ENCODE results near the gene CUTA. TPM values are rescaled to one million over a fixed set of nuclear protein-coding genes. Genes with fewer than 3 reads are reported as not detected.

CUTA gene
- polyA plus RNA-seq, 1 donor from 2014 or later = 343 TPM

GRCh38 chr6:33418690-33419291, 884 bp upstream of the CUTA start:
- TF ChIP-seq SMC3 (conservative IDR thresholded peaks at IDR 0.05; ENCODE audit: poor library complexity) = no peak
- TF ChIP-seq TAF1 (IDR thresholded peaks at IDR 0.05; ENCODE audit: low read depth) = no peak
- TF ChIP-seq EP300 (conservative IDR thresholded peaks at IDR 0.05; ENCODE audit: poor library complexity, severe bottlenecking) = no peak
- TF ChIP-seq REST (IDR thresholded peaks at IDR 0.05; ENCODE audit: borderline replicate concordance) = no peak
- TF ChIP-seq EZH2 (IDR thresholded peaks at IDR 0.05; ENCODE audit: borderline replicate concordance, insufficient read depth, low read length, poor library complexity, severe bottlenecking) = no peak
- no peak for TF ChIP-seq RAD21 (conservative IDR thresholded peaks at IDR 0.05)
- no peak for TF ChIP-seq POLR2AphosphoS5 (IDR thresholded peaks at IDR 0.05)
- no peak for TF ChIP-seq CTCF (IDR thresholded peaks at IDR 0.05; ENCODE audit: poor library complexity, severe bottlenecking)
- TF ChIP-seq MXI1 (conservative IDR thresholded peaks at IDR 0.05; ENCODE audit: poor library complexity, severe bottlenecking) = no peak
- H3K36me3 ChIP-seq (ENCODE audit: insufficient read depth, low read length) = peaks cover 4% of the 10 kb centered on the region
- H3K4me2 ChIP-seq (ENCODE audit: low read length) = peak overlapping the region; percentile 99
- peaks cover 10% of the 10 kb centered on the region for H3F3A ChIP-seq (ENCODE audit: insufficient read depth, low read length, poor library complexity, severe bottlenecking)
- H2AFZ ChIP-seq (ENCODE audit: low read depth, low read length) = peak overlapping the region; percentile 72
- no peaks in the 10 kb centered on the region for H4K20me1 ChIP-seq (ENCODE audit: insufficient read depth)
- peak overlapping the region; percentile 93 for H3K9ac ChIP-seq (ENCODE audit: low read length)
- no peaks in the 10 kb centered on the region for H3K9me3 ChIP-seq (ENCODE audit: low read length)
- H3K4me3 ChIP-seq (ENCODE audit: low read length) = peak overlapping the region; percentile 87
- no peaks in the 10 kb centered on the region for H3K27me3 ChIP-seq (ENCODE audit: insufficient read depth, low read depth, low read length)
- H3K79me2 ChIP-seq (replicated peaks; ENCODE audit: insufficient read depth, low read length) = peaks cover 59% of the 10 kb centered on the region
- H3K27ac ChIP-seq (ENCODE audit: low read length) = peak overlapping the region; percentile 99
- H3K9me2 ChIP-seq (ENCODE audit: insufficient read depth, low read length) = no peaks in the 10 kb centered on the region

- H3K79me2 ChIP-seq (replicated peaks; ENCODE audit: insufficient read depth, low read length) = peaks cover 46% of the 10 kb centered on the region
- peak overlapping the region; percentile 74 for H3K4me2 ChIP-seq (ENCODE audit: low read length)
- peak overlapping the region; percentile 92 for H3K27ac ChIP-seq (ENCODE audit: low read length)
- no peaks in the 10 kb centered on the region for H3K27me3 ChIP-seq (ENCODE audit: insufficient read depth, low read depth, low read length)
- H3K36me3 ChIP-seq (ENCODE audit: insufficient read depth, low read length) = peaks cover 4% of the 10 kb centered on the region
- H3K9me2 ChIP-seq (ENCODE audit: insufficient read depth, low read length) = no peaks in the 10 kb centered on the region
- no peaks in the 10 kb centered on the region for H4K20me1 ChIP-seq (ENCODE audit: insufficient read depth)
- peak overlapping the region; percentile 59 for H2AFZ ChIP-seq (ENCODE audit: low read depth, low read length)
- peaks cover 10% of the 10 kb centered on the region for H3F3A ChIP-seq (ENCODE audit: insufficient read depth, low read length, poor library complexity, severe bottlenecking)
- H3K9ac ChIP-seq (ENCODE audit: low read length) = peak overlapping the region; percentile 96
- H3K4me3 ChIP-seq (ENCODE audit: low read length) = peak overlapping the region; percentile 87
- TF ChIP-seq CTCF (IDR thresholded peaks at IDR 0.05; ENCODE audit: poor library complexity, severe bottlenecking) = no peak
- TF ChIP-seq REST (IDR thresholded peaks at IDR 0.05; ENCODE audit: borderline replicate concordance) = peak; percentile 85
- no peaks in the 10 kb centered on the region for H3K9me3 ChIP-seq (ENCODE audit: low read length)
Observed at GRCh38 chr6:33417128-33417902, 592 bp downstream of the CUTA start.
